Mesodermal cell (in vitro differentiated cells): ENCODE data around the gene SHISA4.
A peak's percentile ranks its signal among the peaks of the same experiment; 100 is the strongest.
"Not testable (repeated sequence)": the region's sequence is repeated elsewhere in the genome, so short reads cannot be mapped to it uniquely, and the experiment has no call there.

Experiments
- H3K27ac ChIP-seq: 2 replicates; pipeline ENCODE4 v1.7.0; 2013; ENCODE audit warnings: mild to moderate bottlenecking, low read depth, low read length, moderate library complexity; ENCODE audit not compliant: severe bottlenecking
- H3K36me3 ChIP-seq: 2 replicates; pipeline ENCODE4 v1.7.1; 2013; ENCODE audit warnings: mild to moderate bottlenecking, low read length, moderate library complexity; ENCODE audit not compliant: control insufficient read depth, insufficient read depth
- H3K4me1 ChIP-seq: one replicate; pipeline ENCODE4 v1.7.1; 2013; ENCODE audit warnings: mild to moderate bottlenecking, low read length; ENCODE audit not compliant: insufficient read depth, control insufficient read depth, poor library complexity, severe bottlenecking
- H3K4me3 ChIP-seq: 2 replicates; pipeline ENCODE4 v1.7.0; 2013; ENCODE audit warnings: low read length, control low read depth, mild to moderate bottlenecking; ENCODE audit not compliant: insufficient read depth, poor library complexity, severe bottlenecking; ENCODE audit errors: extremely low read depth
- H3K9me3 ChIP-seq: 2 replicates; pipeline ENCODE4 v1.7.1; 2013; ENCODE audit warnings: mild to moderate bottlenecking, low read length, moderate library complexity; ENCODE audit not compliant: control insufficient read depth
- WGBS, 2 experiments: methylation state at CpG; one replicate each; pipeline ENCODE4 v1.1.5; 2013; ENCODE audit warnings: missing lambda C conversion rate in 2 of 2; ENCODE audit not compliant: insufficient coverage in 2 of 2; 5-methylcytosine and 5-hydroxymethylcytosine counted together

SHISA4 gene

GRCh38 chr1:201850053-201850397 is 38.7 kb upstream of the SHISA4 start:
- H3K36me3 ChIP-seq, result peaks cover 77% of the 10 kb centered on the region
- WGBS, 2 experiments, result no CpG with 5 or more reads among the region's 1 CpG

DNA sequence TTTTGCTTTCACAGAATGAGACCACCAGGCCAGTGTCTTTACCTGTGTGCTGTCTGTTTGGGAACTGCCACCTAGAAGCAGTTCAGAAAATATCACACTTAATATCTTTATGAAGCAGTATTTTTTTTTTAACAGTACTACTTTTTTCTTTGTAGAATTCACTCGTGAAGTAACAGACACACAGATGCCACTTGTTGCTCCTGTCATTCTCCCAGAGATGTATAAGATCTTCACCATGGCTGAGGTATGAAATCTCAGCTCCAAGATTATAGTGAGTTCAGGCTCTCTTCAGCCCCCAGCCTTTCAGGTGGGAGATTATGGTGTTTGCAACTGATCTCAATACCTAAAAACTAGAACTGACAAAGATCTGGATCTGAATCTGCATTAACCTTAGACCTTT is 36.7 kb upstream of the SHISA4 start:
- H3K27ac ChIP-seq, result no peak overlapping the region
- no peak overlapping the region for H3K4me3 ChIP-seq
- WGBS, 2 experiments, result no CpG with 5 or more reads among the region's 1 CpG
- peaks cover 25% of the 10 kb centered on the region for H3K4me1 ChIP-seq
- no peaks in the 10 kb centered on the region for H3K9me3 ChIP-seq
- peaks cover 88% of the 10 kb centered on the region for H3K36me3 ChIP-seq

More at GRCh38 chr1:201850053-201850397, 38.7 kb upstream of the SHISA4 start:
- peaks cover 25% of the 10 kb centered on the region for H3K4me1 ChIP-seq
- peak overlapping the region; percentile 80 for H3K27ac ChIP-seq
- H3K9me3 ChIP-seq, result no peaks in the 10 kb centered on the region
- H3K4me3 ChIP-seq, result no peak overlapping the region

GRCh38 chr1:201856722-201857121 is 32.0 kb upstream of the SHISA4 start:
- H3K4me1 ChIP-seq, H3K4me3 ChIP-seq, H3K27ac ChIP-seq, H3K9me3 ChIP-seq: not testable (repeated sequence)
- peaks cover 98% of the 10 kb centered on the region for H3K36me3 ChIP-seq
- WGBS, 2 experiments, result 89% methylated on average over 1 of the region's 2 CpGs; no CpG with 5 or more reads in 1 of the 2 experiments

DNA sequence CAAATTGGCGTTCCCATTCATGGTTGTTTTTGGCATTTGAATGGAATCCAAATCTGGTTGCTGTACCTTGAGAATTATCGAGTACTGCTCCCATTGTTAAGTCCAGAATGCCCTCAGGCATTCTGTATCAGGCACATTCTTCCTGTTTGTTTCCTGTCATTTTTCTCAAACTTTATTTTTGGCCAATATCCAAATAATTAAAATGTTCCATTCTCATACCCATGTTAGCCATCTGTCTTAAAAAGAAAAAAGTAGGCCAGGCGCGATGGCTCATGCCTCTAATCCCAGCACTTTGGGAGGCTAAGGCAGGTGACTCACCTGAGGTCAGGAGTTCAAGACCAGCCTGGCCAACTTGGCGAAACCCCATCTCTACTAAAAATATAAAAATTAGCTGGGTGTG is 29.3 kb upstream of the SHISA4 start:
- H3K36me3 ChIP-seq, result peaks cover 98% of the 10 kb centered on the region
- no peak overlapping the region for H3K4me3 ChIP-seq
- 92 to 100% methylated on average over 4 of the region's 5 CpGs for WGBS, 2 experiments
- H3K9me3 ChIP-seq, result no peaks in the 10 kb centered on the region
- H3K27ac ChIP-seq, result no peak overlapping the region
- no peaks in the 10 kb centered on the region for H3K4me1 ChIP-seq

DNA sequence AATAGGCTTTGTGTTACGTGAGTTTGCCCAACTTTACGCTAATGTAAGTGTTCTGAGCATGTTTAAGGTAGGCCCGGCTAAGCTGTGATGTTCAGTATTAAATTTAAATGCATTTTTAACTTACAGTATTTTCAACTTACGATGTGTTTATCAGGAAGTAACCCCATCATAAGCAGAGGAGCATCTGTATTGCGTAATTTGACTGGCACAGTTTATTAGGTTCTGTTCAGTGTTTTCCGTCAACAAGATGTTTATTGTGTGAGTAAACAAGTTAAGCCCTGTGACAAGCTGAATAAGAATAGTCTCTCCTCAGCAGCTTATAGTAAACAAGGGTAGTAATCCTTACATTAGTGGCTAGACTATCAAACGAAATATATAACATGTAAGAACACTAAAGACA is 27.2 kb upstream of the SHISA4 start:
- peaks cover 96% of the 10 kb centered on the region for H3K36me3 ChIP-seq
- H3K4me3 ChIP-seq, result no peak overlapping the region
- WGBS, 2 experiments, result 83 to 100% methylated on average over 1 of the region's 7 CpGs
- H3K4me1 ChIP-seq, result no peaks in the 10 kb centered on the region
- no peaks in the 10 kb centered on the region for H3K9me3 ChIP-seq
- peak overlapping the region; percentile 41 for H3K27ac ChIP-seq

- Histone ChIP-seq H3K4me3 (no peak overlapping the region), H3K36me3 (peaks cover 92% of the 10 kb centered on the region), H3K27ac (no peak overlapping the region), H3K4me1 (no peaks in the 10 kb centered on the region), H3K9me3 (no peaks in the 10 kb centered on the region)
- WGBS, 2 experiments, result 98 to 100% methylated on average over 3 to 5 of the region's 10 CpGs
Observed at GRCh38 chr1:201870397-201870796, 18.3 kb upstream of the SHISA4 start.

GRCh38 chr1:201874672-201875071 is 14.0 kb upstream of the SHISA4 start:
- peaks cover 86% of the 10 kb centered on the region for H3K36me3 ChIP-seq

DNA sequence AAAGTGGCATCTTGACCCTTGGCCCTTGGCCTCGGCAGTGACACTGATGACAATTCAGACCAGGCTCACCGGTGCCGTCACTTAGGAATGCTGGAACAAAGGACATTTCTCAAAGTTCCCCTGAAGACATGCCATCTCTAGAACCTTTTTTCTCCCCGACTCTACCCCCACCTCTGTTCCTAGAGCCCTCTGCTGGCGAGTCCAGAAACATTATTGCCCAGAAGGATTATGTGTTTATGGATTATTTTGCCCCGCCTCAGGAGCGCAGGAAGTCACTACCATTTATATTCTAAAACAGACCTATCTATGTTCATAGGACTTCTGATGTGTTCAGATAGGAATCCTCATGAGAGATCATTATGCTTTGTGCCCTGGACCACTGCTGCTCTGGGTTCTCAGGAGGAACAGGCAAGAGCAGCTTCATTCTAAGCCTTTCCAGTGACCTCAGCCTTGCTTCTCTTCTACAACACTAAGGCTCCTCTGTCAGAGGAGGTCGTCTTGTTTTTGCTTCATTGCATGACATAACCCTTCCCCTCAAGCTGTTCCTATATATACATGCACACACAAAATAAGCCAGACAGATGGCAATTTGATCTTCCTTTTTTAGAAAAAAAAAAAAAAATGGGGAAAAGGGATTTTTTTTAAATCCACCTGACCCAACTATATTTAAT is 12.4 kb upstream of the SHISA4 start:
- Histone ChIP-seq H3K4me1 (no peaks in the 10 kb centered on the region), H3K36me3 (peaks cover 70% of the 10 kb centered on the region), H3K4me3 (no peak overlapping the region), H3K27ac (no peak overlapping the region), H3K9me3 (no peaks in the 10 kb centered on the region)
- WGBS, 2 experiments, result 93 to 95% methylated on average over 4 of the region's 8 CpGs

More at GRCh38 chr1:201874672-201875071, 14.0 kb upstream of the SHISA4 start:
- no peaks in the 10 kb centered on the region for H3K9me3 ChIP-seq
- no peaks in the 10 kb centered on the region for H3K4me1 ChIP-seq
- WGBS, 2 experiments, result 100% methylated on average over 1 of the region's 1 CpG; no CpG with 5 or more reads in 1 of the 2 experiments
- H3K4me3 ChIP-seq, result no peak overlapping the region
- peak overlapping the region; percentile 16 for H3K27ac ChIP-seq

GRCh38 chr1:201877877-201878401 is 10.8 kb upstream of the SHISA4 start:
- H3K9me3 ChIP-seq, result no peaks in the 10 kb centered on the region
- H3K4me3 ChIP-seq, result no peak overlapping the region
- 76 to 87% methylated on average over 4 to 6 of the region's 6 CpGs for WGBS, 2 experiments
- peaks cover 53% of the 10 kb centered on the region for H3K36me3 ChIP-seq
- peaks cover 7% of the 10 kb centered on the region for H3K4me1 ChIP-seq
- no peak overlapping the region for H3K27ac ChIP-seq

GRCh38 chr1:201880928-201881571 is 7.6 kb upstream of the SHISA4 start:
- Histone ChIP-seq H3K4me3 (no peak overlapping the region), H3K36me3 (peaks cover 24% of the 10 kb centered on the region), H3K9me3 (no peaks in the 10 kb centered on the region), H3K4me1 (peaks cover 34% of the 10 kb centered on the region), H3K27ac (no peak overlapping the region)
- 88 to 92% methylated on average over 2 to 5 of the region's 6 CpGs for WGBS, 2 experiments

GRCh38 chr1:201881617-201882016 is 7.1 kb upstream of the SHISA4 start:
- Histone ChIP-seq H3K36me3 (peaks cover 18% of the 10 kb centered on the region), H3K4me1 (peaks cover 34% of the 10 kb centered on the region), H3K27ac (no peak overlapping the region), H3K9me3 (no peaks in the 10 kb centered on the region), H3K4me3 (no peak overlapping the region)
- 82% methylated on average over 1 of the region's 1 CpG; no CpG with 5 or more reads in 1 of the 2 experiments for WGBS, 2 experiments
